Prostate gland (tissue), 2 donors: ENCODE measurements around the gene TDRD9. TPM values are rescaled to one million over a fixed set of nuclear protein-coding genes. Genes with fewer than 3 reads are reported as not detected.
A peak's percentile ranks its signal among the peaks of the same experiment; 100 is the strongest.

Experiments
- DNase-seq: peaks from one replicate; pipeline ENCODE4 v3.0.0-alpha.2; 2019; ENCODE audit warnings: low spot score
- H3K27ac ChIP-seq, 2 donors: fragments of 200-600 bp; sonication (generic); 2 replicates each; pipeline ENCODE4 v1.5.1; 2017 to 2019
- H3K27me3 ChIP-seq: fragments of 200-600 bp; sonication (generic); replicated peaks from 2 replicates; pipeline ENCODE4 v1.5.1; 2019; ENCODE audit not compliant: insufficient read depth
- H3K36me3 ChIP-seq, 2 donors: fragments of 200-600 bp; sonication (generic); 1 replicate in 1 of 2; 2 replicates in 1 of 2; pipeline versions ENCODE4 v1.5.1 to v1.8.1; 2017 to 2019
- H3K4me1 ChIP-seq: fragments of 200-600 bp; sonication (generic); replicated peaks from 2 replicates; pipeline ENCODE4 v1.5.1; 2019
- H3K4me3 ChIP-seq, 2 donors: fragments of 200-600 bp; sonication (generic); 2 replicates each; pipeline ENCODE4 v1.5.1; 2017 to 2019
- H3K9me3 ChIP-seq: fragments of 200-600 bp; sonication (generic); 2 replicates; pipeline ENCODE4 v1.5.1; 2017
- POLR2A ChIP-seq: fragments of 450-650 bp; IDR thresholded peaks from one replicate; pipeline ENCODE4 v1.6.1; 2016; ENCODE audit warnings: antibody characterized with exemption, mild to moderate bottlenecking
- POLR2AphosphoS5 ChIP-seq: sonication (generic); formaldehyde crosslinking; IDR thresholded peaks from one replicate; pipeline ENCODE4 v1.6.1; 2017; ENCODE audit warnings: antibody characterized with exemption
- WGBS: methylation state at CpG from one replicate; pipeline ENCODE4 v1.1.5; 2018; 5-methylcytosine and 5-hydroxymethylcytosine counted together
- intact Hi-C: fragments of 100-400 bp; cut with DNase I; formaldehyde crosslinking; loops from one replicate; pipeline ENCODE4 v1.14.2; 2022
- total RNA-seq, 2 donors: library from RNA; depleted of rRNA; stranded (reverse); fragments of >200 nt; gene quantifications; one replicate each; pipeline ENCODE4 v1.1.0, GENCODE V29; 2016
- TF ChIP-seq, protein P1 (sequence below), 4 experiments: fragments of 200-600 bp in 2 of 4; fragments of 450-650 bp in 2 of 4; sonication (generic) in 2 of 4; IDR thresholded peaks; 1 replicate in 3 of 4; 2 replicates in 1 of 4; pipeline ENCODE4 v1.5.1; 2016 to 2019; ENCODE audit warnings: antibody characterized with exemption in 4 of 4, mild to moderate bottlenecking in 2 of 4, moderate library complexity in 2 of 4

TDRD9 gene
- total RNA-seq, 2 donors from 2014 or later = 0.64 to 18.2 TPM

DNA sequence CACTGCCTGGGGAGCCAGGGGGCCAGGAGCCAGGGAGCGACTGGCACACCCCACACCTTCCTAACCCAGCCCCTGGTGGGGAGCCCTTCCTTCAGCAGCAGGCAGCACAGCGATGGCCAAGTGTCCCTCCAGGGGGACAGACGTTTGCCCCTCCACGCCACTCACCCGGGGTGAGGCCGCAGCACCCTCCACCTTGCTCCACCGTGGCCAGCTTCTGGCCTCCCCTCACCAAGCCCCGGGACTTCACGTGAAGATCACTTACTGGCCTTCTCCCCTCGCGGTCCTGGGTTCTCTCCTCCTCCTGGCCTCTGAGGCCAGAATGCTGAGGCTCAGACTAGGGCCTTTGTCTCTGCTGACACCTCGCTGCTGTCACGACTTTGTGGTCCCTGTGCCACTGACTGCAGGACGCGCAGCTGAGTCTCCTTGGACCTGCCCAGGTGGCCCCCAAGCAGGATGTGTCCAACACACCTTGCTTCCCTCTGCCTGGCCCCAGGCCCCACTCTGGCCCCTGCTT lies 153.8 kb downstream of the TDRD9 start:
- no peaks in the 10 kb centered on the region for H3K9me3 ChIP-seq
- no peak overlapping the region for H3K27ac ChIP-seq
- H3K4me1 ChIP-seq = peaks cover 3% of the 10 kb centered on the region
- H3K4me3 ChIP-seq = no peak overlapping the region
- 88% methylated on average over 13 of the region's 15 CpGs for WGBS
- peaks cover 2% of the 10 kb centered on the region for H3K27me3 ChIP-seq
- intact Hi-C loops = no loop called here
- H3K36me3 ChIP-seq = no peaks in the 10 kb centered on the region
- TF ChIP-seq POLR2AphosphoS5 = no peak
- TF ChIP-seq, protein P1, sequence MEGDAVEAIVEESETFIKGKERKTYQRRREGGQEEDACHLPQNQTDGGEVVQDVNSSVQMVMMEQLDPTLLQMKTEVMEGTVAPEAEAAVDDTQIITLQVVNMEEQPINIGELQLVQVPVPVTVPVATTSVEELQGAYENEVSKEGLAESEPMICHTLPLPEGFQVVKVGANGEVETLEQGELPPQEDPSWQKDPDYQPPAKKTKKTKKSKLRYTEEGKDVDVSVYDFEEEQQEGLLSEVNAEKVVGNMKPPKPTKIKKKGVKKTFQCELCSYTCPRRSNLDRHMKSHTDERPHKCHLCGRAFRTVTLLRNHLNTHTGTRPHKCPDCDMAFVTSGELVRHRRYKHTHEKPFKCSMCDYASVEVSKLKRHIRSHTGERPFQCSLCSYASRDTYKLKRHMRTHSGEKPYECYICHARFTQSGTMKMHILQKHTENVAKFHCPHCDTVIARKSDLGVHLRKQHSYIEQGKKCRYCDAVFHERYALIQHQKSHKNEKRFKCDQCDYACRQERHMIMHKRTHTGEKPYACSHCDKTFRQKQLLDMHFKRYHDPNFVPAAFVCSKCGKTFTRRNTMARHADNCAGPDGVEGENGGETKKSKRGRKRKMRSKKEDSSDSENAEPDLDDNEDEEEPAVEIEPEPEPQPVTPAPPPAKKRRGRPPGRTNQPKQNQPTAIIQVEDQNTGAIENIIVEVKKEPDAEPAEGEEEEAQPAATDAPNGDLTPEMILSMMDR (IDR thresholded peaks at IDR 0.05) = no peak
- no peak for TF ChIP-seq POLR2A
- no peak for DNase-seq

DNA sequence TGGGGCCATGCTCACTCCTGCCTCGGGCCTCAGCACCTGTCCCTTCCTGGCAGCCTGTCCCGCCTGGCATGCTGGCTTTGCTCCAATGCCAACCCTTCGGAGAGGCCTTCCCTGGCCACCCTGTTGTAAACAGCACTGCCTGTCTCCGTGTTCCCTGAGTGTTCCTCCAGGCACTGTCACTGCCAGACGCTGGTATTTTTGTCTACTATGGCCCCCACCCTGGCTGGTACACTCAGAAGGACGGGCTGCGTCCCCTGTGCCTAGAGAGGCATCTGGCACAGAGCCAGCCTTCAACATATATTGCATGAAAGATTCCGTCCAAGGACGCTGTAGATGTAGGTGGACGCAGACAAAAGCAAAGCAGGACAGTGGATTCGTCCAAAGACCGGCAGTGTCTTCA lies 154.6 kb downstream of the TDRD9 start:
- H3K36me3 ChIP-seq = no peaks in the 10 kb centered on the region
- H3K4me3 ChIP-seq = no peak overlapping the region
- H3K9me3 ChIP-seq = no peaks in the 10 kb centered on the region
- intact Hi-C loops = no loop called here
- peaks cover 2% of the 10 kb centered on the region for H3K27me3 ChIP-seq
- WGBS = 40% methylated on average over 12 of the region's 12 CpGs
- peaks cover 3% of the 10 kb centered on the region for H3K4me1 ChIP-seq
- H3K27ac ChIP-seq = no peak overlapping the region
- peak; percentile 42 for TF ChIP-seq POLR2AphosphoS5
- TF ChIP-seq POLR2A = no peak
- TF ChIP-seq, protein P1 (IDR thresholded peaks at IDR 0.05) = no peak
- DNase-seq = peak; percentile 64

DNA sequence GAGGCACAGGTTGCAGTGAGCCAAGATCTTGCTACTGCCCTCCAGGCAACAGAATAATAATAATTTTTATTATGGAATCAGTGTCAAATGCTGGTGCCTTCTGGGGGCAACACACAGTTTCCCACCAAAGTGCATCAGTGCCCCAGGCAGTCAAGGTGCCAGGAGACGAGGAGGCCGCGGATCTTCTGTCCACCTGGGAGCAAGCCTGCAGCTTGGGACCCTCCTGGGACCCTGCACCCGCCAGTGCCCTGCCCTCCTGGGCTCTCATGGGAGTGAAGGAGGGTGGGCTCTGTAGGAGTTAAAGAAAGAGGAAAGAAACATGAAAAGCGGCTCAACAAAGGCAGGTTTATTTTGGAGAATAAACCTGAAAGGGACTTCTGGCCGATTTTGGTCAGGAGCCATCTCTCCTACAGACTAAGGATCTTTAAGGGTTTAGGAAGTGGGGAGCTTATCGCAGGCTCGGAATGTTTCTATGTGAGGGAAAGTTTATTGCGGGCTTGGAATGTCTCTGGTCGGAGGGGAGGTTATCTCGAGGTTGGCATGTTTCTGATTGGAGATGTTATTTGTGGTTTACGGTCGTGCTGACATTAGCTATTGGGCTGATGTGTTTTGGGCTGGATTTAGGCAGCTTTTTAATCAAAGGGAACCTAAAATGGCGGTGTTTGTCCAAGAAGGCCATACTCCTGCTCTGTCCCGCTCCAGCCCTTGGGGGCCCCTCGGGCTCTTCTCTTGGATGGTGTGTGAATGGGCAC lies 156.2 kb downstream of the TDRD9 start:
- H3K27me3 ChIP-seq = peaks cover 2% of the 10 kb centered on the region
- intact Hi-C loops = no loop called here
- H3K4me1 ChIP-seq = peaks cover 3% of the 10 kb centered on the region
- no peak for TF ChIP-seq POLR2A
- TF ChIP-seq, protein P1 (IDR thresholded peaks at IDR 0.05) = no peak
- TF ChIP-seq POLR2AphosphoS5 = no peak
- H3K4me3 ChIP-seq = no peak overlapping the region
- H3K27ac ChIP-seq = no peak overlapping the region
- no peaks in the 10 kb centered on the region for H3K36me3 ChIP-seq
- no peak for DNase-seq
- WGBS = 68% methylated on average over 16 of the region's 16 CpGs
- no peaks in the 10 kb centered on the region for H3K9me3 ChIP-seq

DNA sequence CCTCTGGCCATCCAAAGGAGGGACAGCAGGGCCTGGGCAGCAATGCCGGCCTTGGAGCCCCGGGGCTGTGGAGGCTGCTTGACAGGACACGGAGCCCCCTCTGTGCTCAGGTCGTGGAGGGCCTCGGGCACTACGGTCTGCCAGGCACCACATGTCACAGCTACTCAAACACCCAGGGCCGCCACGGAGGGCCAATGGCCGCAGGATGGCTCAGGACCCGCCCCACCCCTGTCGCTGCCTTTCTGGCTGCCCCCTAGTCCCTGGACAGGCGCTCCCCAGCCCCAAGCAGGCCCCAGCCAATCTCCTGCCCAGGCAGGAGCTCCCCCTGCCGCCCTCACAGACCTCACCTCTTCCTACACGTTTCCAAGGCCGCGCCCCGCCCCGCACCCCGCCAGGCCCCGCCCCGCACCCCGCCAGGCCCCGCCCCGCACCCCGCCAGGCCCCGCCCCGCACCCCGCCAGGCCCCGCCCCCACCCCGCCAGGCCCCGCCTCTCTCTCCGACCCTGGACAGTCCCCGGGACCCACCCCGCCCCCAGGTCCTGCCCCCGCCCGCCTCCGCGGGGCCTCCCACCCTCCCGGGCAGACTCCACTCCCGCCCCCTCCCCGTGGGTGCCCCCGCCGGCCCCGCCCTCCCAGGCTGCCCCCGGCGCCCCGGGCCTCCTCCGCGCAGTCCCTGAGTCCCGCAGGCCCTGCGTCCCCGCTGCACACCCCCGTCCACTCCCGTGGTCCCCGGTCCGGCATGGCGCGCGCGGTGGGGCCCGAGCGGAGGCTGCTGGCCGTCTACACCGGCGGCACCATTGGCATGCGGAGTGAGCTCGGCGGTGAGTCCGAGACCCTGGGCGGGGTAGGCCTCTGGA lies 157.0 kb downstream of the TDRD9 start, which contains the start of gene ASPG:
Gene ASPG (plus strand): TSS at position 669 of the 857 bp plus-strand sequence. CDS start 71 bp downstream, at position 740.
- Histone ChIP-seq H3K9me3 (no peaks in the 10 kb centered on the region), H3K4me3 (no peak within 1 kb of the TSS), H3K27ac (no peak within 1 kb of the TSS), H3K4me1 (peaks cover 3% of the 10 kb centered on the region), H3K27me3 (peaks cover 2% of the 10 kb centered on the region), H3K36me3 (no peaks in the 10 kb centered on the region)
- no peak for DNase-seq
- intact Hi-C loops = no loop called here
- 22% methylated on average over 23 of the region's 70 CpGs for WGBS
- TF ChIP-seq POLR2AphosphoS5 (no peak), POLR2A (no peak)
- TF ChIP-seq, protein P1 (IDR thresholded peaks at IDR 0.05) = no peak
